Measurements from ENCODE around the gene CDC14C. TPM values are rescaled to one million over a fixed set of nuclear protein-coding genes. Genes with fewer than 3 reads are reported as not detected.

Gene CDC14C
- total RNA-seq, 1 experiment from 2014 or later = not detected

GRCh38 chr7:48971173-48971572, 46.8 kb downstream of the CDC14C start:
- Histone ChIP-seq H3K9me3 (no peaks in the 10 kb centered on the region), H3K36me3 (ENCODE audit: control insufficient read depth, insufficient read depth, low read length) (no peaks in the 10 kb centered on the region), H3K4me3 (ENCODE audit: low read depth, low read length) (no peak overlapping the region), H3K27me3 (replicated peaks; ENCODE audit: control insufficient read depth, insufficient read depth, low read length) (no peaks in the 10 kb centered on the region), H3K4me1 (no peaks in the 10 kb centered on the region)
- intact Hi-C loops (cut with micrococcal nuclease; ENCODE audit: unreplicated experiment) = no loop called here
- Mint-ChIP-seq H3K9me3 (ENCODE audit: unreplicated experiment) (no peaks in the 10 kb centered on the region), H3K27me3 (ENCODE audit: insufficient read depth, unreplicated experiment) (no peaks in the 10 kb centered on the region), H3K27ac (ENCODE audit: unreplicated experiment) (no peak overlapping the region), H3K36me3 (ENCODE audit: insufficient read depth, unreplicated experiment) (no peaks in the 10 kb centered on the region), H3K4me1 (ENCODE audit: low read depth, unreplicated experiment) (no peaks in the 10 kb centered on the region), H3K4me3 (ENCODE audit: unreplicated experiment) (no peak overlapping the region)
- CTCF ChIA-PET = no interaction called here
- BruUV-seq (replicated peaks) = no TSS peak
- POLR2A ChIA-PET = no interaction called here
- TF ChIP-seq CTCF (IDR thresholded peaks at IDR 0.05; ENCODE audit: insufficient read depth in 1 of 2, low read depth in 1 of 2, low read length in 1 of 2, severe bottlenecking in 1 of 2, unreplicated experiment in 1 of 2) = no peak
- DNase-seq = no peak

- H3K9me3 ChIP-seq = no peaks in the 10 kb centered on the region
- Mint-ChIP-seq H3K9me3 (ENCODE audit: unreplicated experiment) (no peaks in the 10 kb centered on the region), H3K4me1 (ENCODE audit: low read depth, unreplicated experiment) (no peaks in the 10 kb centered on the region), H3K36me3 (ENCODE audit: insufficient read depth, unreplicated experiment) (no peaks in the 10 kb centered on the region), H3K27me3 (ENCODE audit: insufficient read depth, unreplicated experiment) (no peaks in the 10 kb centered on the region), H3K4me3 (ENCODE audit: unreplicated experiment) (no peak overlapping the region), H3K27ac (ENCODE audit: unreplicated experiment) (no peak overlapping the region)
- TF ChIP-seq CTCF (IDR thresholded peaks at IDR 0.05; ENCODE audit: insufficient read depth in 1 of 2, low read depth in 1 of 2, low read length in 1 of 2, severe bottlenecking in 1 of 2, unreplicated experiment in 1 of 2) = no peak
- no peaks in the 10 kb centered on the region for H3K4me1 ChIP-seq
- BruUV-seq (replicated peaks) = no TSS peak
- H3K4me3 ChIP-seq (ENCODE audit: low read depth, low read length) = no peak overlapping the region
- ChIA-PET POLR2A (no interaction called here), CTCF (no interaction called here)
- H3K27me3 ChIP-seq (replicated peaks; ENCODE audit: control insufficient read depth, insufficient read depth, low read length) = no peaks in the 10 kb centered on the region
- DNase-seq = no peak
- intact Hi-C loops (cut with micrococcal nuclease; ENCODE audit: unreplicated experiment) = no loop called here
- H3K36me3 ChIP-seq (ENCODE audit: control insufficient read depth, insufficient read depth, low read length) = no peaks in the 10 kb centered on the region
Measured at GRCh38 chr7:48976253-48976652, 51.9 kb downstream of the CDC14C start.

GRCh38 chr7:48976850-48977249, 52.5 kb downstream of the CDC14C start:
- Mint-ChIP-seq H3K9me3 (ENCODE audit: unreplicated experiment) (no peaks in the 10 kb centered on the region), H3K4me1 (ENCODE audit: low read depth, unreplicated experiment) (no peaks in the 10 kb centered on the region)
- no peaks in the 10 kb centered on the region for H3K36me3 ChIP-seq (ENCODE audit: control insufficient read depth, insufficient read depth, low read length)

More at GRCh38 chr7:48976850-48977249, 52.5 kb downstream of the CDC14C start:
- no peaks in the 10 kb centered on the region for H3K9me3 ChIP-seq
- no peak overlapping the region for H3K4me3 Mint-ChIP-seq (ENCODE audit: unreplicated experiment)
- DNase-seq = no peak
- POLR2A ChIA-PET = no interaction called here
- H3K36me3 Mint-ChIP-seq (ENCODE audit: insufficient read depth, unreplicated experiment) = no peaks in the 10 kb centered on the region
- CTCF ChIA-PET = no interaction called here
- intact Hi-C loops (cut with micrococcal nuclease; ENCODE audit: unreplicated experiment) = no loop called here
- H3K4me3 ChIP-seq (ENCODE audit: low read depth, low read length) = no peak overlapping the region
- TF ChIP-seq CTCF (IDR thresholded peaks at IDR 0.05; ENCODE audit: insufficient read depth in 1 of 2, low read depth in 1 of 2, low read length in 1 of 2, severe bottlenecking in 1 of 2, unreplicated experiment in 1 of 2) = no peak
- H3K27ac Mint-ChIP-seq (ENCODE audit: unreplicated experiment) = no peak overlapping the region
- H3K27me3 Mint-ChIP-seq (ENCODE audit: insufficient read depth, unreplicated experiment) = no peaks in the 10 kb centered on the region
- no TSS peak for BruUV-seq (replicated peaks)
- H3K4me1 ChIP-seq = no peaks in the 10 kb centered on the region
- H3K27me3 ChIP-seq (replicated peaks; ENCODE audit: control insufficient read depth, insufficient read depth, low read length) = no peaks in the 10 kb centered on the region

Data from Caco-2 (cell line).